CD4-positive, alpha-beta T cell treated with Interleukin-6 for 4 hours (primary cell): ENCODE results near the gene RRH.
"Not testable (repeated sequence)": the region's sequence is repeated elsewhere in the genome, so short reads cannot be mapped to it uniquely, and the experiment has no call there.

Experiments
- DNase-seq: peaks from one replicate; pipeline ENCODE4 v3.0.0-alpha.2; 2020; ENCODE audit warnings: mixed read lengths

The RRH gene, protein sequence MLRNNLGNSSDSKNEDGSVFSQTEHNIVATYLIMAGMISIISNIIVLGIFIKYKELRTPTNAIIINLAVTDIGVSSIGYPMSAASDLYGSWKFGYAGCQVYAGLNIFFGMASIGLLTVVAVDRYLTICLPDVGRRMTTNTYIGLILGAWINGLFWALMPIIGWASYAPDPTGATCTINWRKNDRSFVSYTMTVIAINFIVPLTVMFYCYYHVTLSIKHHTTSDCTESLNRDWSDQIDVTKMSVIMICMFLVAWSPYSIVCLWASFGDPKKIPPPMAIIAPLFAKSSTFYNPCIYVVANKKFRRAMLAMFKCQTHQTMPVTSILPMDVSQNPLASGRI

DNA sequence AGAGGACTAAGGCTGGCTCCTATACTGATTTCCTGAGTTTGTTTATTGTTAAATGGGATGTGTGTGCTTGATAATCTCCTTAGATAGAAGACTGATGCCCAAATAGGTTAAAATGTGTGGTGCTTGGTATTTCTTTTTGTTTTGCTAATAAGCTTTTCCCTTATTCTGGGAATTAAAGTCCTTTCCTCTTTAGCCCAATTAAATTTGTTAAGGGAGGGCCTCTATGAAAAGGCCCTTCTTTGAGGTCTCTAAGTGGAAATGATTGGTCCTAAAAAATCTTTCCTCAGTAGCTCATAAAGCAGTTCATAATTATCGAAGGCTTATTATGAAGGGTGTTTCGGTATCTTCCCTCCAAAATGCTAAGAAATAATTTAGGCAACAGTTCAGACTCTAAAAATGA is at the start of gene RRH:
TSS of gene RRH (plus strand) at position 301 of the 400 bp plus-strand sequence. CDS start at position 357, 56 bp downstream.
- DNase-seq, result no peak

DNA sequence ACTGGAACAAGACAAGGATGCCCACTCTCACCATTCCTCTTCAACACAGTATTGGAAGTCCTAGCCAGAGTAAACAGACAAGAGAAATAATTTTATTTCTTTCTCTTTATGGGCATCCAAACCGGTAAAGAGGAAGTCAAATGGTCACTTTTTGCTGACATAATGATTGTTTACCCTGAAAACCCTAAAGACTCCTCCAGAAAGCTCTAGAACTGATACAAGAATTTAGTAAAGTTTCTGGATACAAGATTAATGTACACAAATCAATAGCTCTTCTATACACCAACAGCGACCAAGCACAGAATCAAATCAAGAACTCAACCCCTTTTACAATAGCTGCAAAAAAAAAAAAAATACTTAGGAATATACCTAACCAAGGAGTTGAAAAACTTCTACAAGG is 45.7 kb upstream of the RRH start:
- DNase-seq, result not testable (repeated sequence)

DNA sequence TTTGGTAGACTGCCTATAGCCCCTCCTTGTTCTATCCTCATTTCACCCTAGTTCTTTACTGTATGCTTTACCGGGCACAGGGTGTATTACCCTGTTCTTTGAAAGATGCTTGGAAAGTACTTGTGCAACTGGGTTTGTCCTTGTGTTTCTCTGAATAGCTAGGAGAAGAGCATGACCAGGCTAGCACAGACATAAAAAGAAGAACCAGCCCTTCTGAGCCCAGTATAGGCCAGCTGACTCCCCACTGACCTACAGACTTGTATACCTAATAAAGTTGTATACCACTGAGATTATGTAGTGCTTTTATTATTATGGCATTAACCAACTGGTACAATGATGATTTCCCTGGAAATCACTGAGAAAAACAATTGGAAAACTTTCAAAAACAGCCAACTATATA is 40.9 kb upstream of the RRH start:
- DNase-seq, result no peak

DNA sequence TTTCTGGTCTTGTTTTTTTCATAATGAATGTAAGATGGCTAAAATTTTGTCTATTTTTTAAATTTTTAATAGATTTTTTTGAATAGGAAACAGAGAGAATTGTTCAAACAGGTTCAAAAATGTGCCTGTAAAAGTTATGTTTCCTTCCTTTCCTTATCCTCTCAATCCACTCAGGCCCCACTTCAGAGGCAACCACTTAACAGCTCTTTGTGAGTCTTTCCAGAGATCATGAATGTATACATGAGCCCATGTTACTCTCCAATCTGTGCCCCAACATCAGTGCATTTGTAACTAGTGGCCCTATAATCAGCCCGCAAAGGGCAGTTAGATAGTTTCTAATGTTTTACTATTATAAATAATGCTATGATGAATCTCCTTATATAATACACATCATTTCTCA is 40.0 kb upstream of the RRH start:
- DNase-seq, result no peak

DNA sequence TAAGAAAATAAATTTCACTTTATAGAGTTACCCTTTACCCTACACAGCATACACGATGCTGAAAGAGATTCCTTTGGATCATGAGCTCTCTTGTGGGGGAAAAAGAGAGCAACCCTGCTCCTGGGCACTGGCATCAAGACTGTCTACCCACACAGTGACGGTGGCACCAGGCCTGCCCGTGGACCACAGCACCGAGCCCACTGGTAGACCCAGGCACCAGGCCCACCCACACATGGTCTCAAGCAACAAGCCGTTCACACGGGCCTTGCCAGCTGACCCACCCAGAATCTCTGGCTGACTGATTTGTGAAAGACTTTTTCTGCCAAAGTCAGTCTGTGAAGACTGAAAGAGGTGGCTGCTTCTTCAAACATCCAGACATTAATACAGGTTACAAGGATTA is 32.7 kb upstream of the RRH start:
- no peak for DNase-seq

DNA sequence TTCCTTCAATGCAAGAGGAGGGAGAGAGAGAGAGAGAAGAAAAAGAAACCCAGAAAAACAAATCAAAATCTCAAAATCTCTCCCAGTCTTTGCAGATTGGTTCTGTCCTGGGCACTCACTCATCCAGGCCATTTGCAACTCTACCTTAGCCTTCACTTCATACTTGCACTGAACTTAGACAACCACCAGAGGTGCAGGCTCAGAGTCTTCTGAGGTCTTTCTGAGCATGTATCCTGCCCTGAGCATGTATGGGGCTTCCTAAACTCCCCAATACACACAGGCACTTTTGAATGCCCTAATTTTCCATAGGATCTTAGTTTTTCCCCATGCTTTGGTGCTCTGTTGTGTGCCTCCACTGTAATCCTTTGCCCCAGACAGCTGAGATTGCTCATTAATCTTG is 28.9 kb upstream of the RRH start:
- no peak for DNase-seq

DNA sequence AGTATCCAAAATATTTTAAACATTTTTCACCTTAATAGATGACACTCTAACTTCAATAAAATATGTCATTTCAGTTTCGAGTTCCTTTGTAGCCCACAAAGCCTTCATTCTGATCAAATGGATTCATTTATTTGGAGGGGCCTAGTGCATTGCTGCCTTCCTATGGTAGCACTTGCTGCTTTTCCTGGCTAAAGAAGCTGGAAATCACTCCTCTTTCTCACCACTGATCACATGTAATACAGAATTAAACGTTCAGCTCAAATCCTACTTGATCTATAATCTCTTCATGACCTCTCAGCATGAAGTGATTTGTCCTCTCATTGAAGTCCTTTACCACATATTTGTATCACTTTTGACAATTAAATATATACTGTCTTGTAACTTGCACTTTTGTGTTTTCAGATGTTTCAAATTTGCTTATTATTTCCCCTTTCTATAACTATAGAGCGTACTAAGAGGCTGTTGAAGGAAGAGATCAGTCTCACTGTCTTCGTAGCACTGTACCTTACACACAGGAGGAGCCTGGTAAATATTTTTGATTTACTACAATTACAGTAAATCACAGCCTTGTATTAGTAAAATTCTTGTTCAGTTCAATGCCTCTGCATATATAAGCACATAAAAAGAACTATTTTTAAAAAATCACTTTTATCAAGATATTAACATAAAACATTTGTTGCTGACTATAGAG is 26.5 kb upstream of the RRH start:
- no peak for DNase-seq

DNA sequence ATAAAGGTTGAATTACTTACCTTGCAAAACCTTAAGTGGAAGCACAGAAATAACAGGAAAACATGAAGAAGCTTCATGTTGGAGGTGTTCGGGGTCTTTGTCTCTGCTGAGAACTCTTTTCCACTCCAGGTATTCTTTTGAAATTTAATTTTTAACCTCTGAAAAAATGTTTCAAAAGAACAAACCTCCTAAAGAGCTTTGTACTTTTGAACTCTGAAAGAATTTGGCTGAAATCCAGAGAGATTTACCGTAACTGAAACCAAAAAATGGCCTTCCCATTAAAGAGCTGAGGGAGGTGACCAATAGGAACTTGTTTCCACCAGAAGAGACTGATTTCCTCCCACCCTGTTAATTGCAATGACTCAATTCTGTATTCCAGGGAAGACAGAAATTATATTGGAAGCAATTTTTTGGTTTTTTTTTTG is 25.9 kb upstream of the RRH start, which contains the start of gene CFI:
TSS of gene CFI (minus strand) at position 105 of the 425 bp plus-strand sequence. CDS start at position 77, 28 bp downstream.
- no peak for DNase-seq

DNA sequence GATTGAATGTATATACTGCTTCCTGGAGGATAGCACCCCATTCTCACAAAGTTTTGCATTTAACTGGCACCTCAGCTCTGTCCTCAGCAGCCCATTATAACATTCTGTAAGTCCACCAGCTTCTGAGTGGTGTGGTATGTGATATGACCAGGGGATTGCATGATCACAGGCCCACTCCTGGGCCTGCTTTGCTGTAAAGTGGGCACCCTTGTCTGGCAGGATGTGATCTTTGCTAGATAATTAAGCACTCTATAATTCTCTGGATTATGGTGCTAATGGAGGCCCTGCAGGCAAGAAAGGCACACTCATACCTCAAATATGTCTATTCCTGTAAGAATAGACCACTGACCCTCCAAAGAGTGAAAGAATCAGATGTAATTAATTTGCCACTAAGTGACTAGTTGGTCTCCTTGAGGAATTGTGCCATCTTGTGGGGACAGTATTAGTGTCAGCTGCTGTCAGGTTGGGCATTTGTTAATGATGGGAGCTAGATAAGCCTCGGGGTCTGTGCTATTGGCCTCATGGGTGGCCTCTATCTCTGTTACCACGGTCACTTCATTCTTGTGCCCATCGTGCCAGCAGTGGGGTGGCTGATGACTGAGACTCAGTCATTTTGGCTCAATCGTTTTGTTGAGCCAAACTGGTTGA is 23.7 kb upstream of the RRH start:
- DNase-seq, result peak; percentile 17

DNA sequence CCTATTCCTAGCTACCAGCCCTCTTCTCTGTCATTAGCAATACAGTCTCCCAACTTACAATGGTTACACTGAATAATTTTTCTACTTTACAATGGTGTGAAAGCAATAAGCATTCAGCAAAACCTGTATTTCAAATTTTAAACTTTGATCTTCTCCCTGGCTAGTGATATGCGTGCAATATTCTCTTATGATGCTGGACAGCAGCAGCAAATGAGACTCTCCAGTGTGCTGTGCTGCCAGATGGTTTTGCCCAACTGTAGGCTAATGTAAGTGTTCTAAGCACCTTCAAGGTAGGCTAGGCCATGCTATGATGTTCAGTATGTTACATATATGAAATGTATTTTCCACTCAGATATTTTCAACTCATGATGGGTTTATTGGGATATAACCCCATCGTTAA is 18.1 kb upstream of the RRH start:
- no peak for DNase-seq

DNA sequence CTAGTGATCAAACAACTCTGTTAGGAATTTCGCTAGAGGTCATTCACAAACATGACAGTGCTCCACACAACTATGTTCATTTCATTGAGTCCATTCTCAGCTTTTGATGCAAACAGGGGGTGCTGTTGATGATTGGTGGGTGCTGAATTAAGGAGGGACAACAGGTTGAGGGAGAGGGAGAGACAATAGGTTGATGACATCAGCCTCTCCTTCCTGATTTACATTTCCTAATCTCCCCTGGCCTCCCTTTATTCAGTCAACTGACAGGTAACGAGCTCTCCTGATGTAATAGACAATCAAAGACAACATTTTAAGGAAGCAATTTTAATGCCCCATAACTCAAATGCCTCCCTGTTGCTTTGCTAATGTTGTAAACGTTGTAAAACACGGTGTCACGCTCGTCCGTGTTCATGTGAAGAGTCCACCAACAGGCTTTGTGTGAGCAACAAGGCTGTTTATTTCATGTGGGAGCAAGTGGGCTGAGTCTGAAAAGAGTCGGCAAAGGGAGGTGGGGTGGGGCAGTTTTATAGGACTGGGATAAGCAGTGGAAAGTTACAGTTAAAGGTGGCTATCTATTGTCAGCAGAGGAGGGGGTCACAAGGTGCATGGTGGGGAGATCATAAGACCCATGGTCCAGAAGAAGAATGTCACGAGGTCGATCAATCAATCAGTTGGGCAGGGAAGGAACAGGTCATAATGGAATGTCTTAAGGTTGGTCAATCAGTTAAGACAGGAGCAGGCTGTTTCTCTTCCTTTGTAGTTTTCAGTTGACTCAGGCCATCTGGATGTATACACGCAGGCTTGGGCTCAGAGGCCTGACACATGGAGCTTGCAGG is 17.0 kb upstream of the RRH start:
- DNase-seq, result no peak

DNA sequence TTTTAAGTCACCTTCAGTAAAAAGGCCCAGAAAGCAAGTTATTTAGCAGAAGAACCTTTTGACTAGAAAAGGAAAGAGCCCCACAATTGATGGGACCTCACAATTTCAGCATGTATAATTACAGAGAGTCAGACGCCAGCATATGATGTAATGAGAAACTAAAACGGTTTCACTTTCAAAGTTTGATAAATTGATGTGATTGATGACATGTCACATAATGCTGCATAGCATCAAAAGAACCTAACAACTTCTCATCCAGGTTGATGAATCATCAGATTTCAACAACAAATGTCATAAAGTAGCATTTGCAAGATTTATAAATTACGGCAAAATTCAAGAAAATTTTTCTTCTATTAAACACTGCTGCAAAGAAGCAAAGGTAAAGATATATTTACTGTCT is 16.1 kb upstream of the RRH start:
- no peak for DNase-seq

DNA sequence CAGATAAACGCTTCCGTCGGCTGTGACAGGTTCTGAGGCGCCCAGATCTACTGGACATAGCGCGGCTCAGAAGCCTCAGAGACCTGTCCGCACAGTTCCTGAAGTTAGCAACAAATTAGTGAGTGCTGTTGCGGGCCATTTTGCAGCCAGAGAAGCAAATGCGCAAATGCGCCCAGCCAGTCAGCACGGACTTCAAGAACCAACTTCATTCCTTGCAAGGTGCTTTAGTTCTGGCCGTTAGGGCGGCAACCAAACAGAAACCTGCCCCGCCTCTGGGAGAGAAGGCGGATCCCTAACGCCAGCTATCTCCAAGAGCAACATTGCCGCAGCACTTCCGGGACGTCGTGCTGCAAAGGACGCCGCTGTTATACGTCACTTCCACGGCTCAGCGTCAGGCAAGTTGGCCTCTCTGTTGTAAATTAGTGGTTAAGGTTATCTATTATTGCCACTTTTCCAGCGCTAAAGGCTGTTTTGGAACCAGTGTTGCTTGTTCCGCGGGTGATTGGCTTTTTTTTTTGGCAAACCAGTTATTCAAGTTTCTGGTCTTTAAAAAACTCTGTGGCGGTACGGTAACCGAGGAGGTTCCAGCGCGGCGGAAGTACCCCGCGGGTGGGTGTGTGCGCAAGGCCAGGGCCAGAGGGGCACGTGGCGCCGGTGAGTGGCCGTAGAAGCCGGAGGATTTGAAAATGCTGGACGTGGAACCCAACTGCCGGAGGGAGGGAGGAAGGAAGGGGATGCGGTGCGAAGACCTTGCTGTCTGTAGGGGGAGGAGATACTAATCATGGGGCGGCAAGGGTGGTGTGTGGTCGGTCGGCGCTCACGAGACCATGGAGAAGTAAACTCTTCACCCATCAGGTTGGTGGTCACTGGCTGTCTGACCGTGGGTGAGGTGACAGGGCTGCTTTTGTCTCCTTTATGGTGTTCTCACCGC is 12.4 kb upstream of the RRH start, which contains the start of gene GAR1:
TSS of gene GAR1 (plus strand) at position 612 of the 931 bp plus-strand sequence. CDS start 403 bp downstream, outside the sequence.
- peak; percentile 91 for DNase-seq

DNA sequence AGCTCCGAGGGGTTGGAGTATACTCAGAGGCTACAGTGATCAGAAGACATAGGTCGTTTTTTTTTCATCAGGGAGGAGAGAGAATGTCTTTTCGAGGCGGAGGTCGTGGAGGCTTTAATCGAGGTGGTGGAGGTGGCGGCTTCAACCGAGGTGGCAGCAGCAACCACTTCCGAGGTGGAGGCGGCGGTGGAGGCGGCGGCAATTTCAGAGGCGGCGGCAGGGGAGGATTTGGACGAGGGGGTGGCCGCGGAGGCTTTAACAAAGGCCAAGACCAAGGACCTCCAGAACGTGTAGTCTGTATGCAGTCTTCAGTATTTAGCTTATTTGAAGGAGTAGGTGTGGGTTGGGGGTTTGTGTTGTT is 11.7 kb upstream of the RRH start:
- DNase-seq, result peak; percentile 41

DNA sequence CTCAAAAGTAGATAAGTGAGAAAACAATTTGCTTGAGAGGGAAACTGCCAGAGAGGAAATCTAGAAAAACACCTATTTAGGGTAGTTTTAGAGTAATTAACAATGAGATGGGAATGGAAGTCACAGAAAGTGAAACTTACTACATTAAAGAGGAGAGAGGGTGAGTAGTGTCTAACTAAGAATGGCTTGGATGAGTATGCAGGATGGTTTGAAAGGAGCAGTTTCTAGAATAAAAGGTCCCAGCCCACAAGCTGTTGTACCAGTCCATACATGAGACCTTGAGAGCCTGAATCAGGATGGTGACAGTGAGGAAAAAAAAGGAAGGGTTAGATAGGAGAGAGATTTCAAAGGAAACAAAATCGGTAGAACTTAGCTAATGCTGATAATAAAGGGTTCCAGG is 10.9 kb upstream of the RRH start:
- DNase-seq, result no peak

DNA sequence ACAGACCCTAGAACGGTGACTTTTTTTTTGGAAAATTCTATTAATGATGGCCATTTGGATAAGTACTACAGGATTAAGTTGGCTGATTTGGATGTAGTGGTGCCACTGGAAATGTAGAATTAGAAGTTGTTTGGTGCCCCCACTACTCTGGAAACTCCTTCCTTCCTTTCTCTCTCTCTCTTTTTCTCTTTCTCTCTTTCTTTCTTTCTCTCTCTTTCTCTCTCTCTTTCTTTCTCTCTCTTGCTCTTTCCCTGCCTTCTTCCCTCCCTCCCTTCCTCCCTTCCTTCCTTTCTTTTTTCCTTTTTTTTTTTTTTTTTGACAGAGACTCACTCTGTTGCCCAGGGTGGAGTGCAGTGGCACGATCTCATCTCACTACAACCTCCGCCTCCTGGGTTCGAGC is 9.5 kb upstream of the RRH start:
- no peak for DNase-seq

DNA sequence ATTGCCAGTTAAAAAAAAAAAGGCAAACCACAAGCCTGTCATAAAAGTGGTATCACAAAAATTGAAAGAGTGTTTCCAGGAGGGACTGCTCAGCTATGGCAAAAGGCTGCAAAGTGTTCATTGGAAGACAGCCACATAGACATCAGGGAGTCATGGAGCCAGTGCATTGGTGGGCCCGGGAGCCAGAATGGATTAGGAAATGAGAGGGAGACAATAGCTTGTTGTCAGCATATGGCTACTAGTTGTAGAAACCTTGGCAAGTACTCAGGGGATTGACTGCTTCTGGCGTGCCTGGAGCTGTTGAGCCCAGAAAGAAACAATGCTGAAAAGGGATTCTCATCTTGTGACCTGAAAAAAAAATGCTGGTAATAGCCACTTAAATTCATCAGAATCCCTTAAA is 7.2 kb upstream of the RRH start:
- DNase-seq, result no peak

DNA sequence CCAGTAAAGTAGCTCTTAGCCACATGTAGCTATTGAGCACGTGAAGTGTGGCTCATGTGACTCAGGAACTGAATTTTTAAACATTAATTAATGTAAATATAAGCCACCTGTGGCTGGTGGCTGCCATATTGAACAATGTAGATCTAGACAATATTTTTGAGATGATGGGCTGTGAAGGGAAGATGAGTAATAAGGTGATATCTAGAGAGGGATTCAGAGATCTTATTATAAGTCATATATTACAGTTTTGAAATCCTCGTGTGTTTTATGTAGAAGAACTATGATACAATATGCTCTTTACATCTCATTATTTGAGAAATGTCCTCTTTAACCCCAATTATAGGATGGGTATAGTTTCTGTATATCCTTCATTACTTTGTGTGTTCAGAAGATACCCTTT is 6.6 kb upstream of the RRH start:
- no peak for DNase-seq

DNA sequence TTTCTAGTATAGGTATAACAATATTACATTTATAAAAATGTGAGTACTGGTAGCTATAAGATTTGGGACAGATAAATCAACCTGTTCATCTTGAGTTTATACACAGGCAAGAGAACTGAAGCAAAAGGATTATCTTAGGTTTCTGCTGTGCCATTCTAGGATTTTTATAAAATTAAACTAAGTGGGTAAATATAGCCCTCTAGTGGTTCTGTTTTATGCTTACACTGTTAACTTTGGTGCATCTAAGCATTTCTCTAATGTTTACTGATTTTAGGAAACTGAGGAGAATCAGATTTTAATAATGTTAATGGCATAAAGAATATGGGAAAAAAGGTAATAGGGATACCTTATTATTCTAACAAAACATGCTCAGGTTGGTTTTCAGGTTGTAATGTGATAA is 1.1 kb upstream of the RRH start:
- no peak for DNase-seq

DNA sequence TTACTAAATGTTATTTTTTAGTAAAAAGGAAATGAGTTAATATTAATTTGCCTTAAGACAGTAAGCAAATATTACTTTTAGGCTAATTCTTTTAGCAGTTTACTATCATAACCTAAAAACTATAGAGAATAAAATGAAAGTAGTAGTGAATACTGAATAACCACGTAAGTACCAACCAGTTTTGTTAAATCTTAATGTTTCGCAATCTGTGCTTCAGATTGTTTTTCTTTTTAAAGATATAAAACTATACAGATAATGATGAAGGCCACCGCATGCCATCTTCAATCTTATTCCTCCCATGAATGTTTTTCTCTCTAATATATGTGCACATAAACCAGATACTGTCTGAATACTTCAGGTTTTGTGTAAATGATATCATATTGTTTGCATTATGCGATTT is 6.0 kb downstream of the RRH start:
- DNase-seq, result no peak

DNA sequence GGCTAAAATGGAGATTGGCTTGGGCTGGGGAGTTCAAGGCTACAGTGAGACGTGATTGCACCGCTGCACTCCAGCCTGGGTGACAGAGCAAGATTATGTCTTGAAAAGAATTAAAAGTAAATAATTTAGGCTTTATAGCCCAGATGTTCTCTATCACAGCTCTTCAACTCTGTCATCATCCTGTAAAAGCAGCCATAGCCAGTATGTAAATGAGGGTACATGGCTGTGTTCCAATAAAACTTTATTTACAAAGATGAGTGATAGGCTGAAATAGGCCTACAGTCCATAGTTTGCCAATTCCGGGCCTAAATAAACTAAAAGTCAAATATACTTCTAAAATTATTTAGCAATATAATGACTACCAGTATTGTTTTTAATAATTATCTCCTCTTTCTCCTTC is 9.2 kb downstream of the RRH start:
- DNase-seq, result no peak
